GM19351 (cell line): Measurements from ENCODE around the gene MAPK4.
A peak's percentile ranks its signal among the peaks of the same experiment; 100 is the strongest.
"Not testable (repeated sequence)": the region's sequence is repeated elsewhere in the genome, so short reads cannot be mapped to it uniquely, and the experiment has no call there.

ENCODE experiments used
- ATAC-seq: cut with Tn5 transposase; IDR thresholded peaks from one replicate; pipeline ENCODE4 v1.9.1; 2021; ENCODE audit warnings: mild to moderate bottlenecking, moderate library complexity; ENCODE audit not compliant: unreplicated experiment

MAPK4 gene

GRCh38 chr18:50679056-50679455 lies 119.2 kb downstream of the MAPK4 start:
- no peak for ATAC-seq

- ATAC-seq, result no peak
Observed at GRCh38 chr18:50679656-50680055, 119.8 kb downstream of the MAPK4 start.

- no peak for ATAC-seq
Observed at GRCh38 chr18:50680966-50681365, 121.1 kb downstream of the MAPK4 start.

GRCh38 chr18:50682852-50683251 lies 123.0 kb downstream of the MAPK4 start:
- ATAC-seq, result no peak

GRCh38 chr18:50686409-50686808 lies 126.5 kb downstream of the MAPK4 start:
- ATAC-seq, result no peak

GRCh38 chr18:50687491-50687890 lies 127.6 kb downstream of the MAPK4 start:
- no peak for ATAC-seq

- ATAC-seq, result no peak
Observed at GRCh38 chr18:50689578-50689977, 129.7 kb downstream of the MAPK4 start.

- no peak for ATAC-seq
Observed at GRCh38 chr18:50694147-50694546, 134.3 kb downstream of the MAPK4 start.

- no peak for ATAC-seq
Observed at GRCh38 chr18:50695431-50696176, 135.7 kb downstream of the MAPK4 start.

GRCh38 chr18:50696436-50696835 lies 136.5 kb downstream of the MAPK4 start:
- peak; percentile 59 for ATAC-seq

- peak; percentile 86 for ATAC-seq
Observed at GRCh38 chr18:50696929-50697328, 137.0 kb downstream of the MAPK4 start.

- peak; percentile 40 for ATAC-seq
Observed at GRCh38 chr18:50697509-50697908, 137.6 kb downstream of the MAPK4 start.

- ATAC-seq, result no peak
Observed at GRCh38 chr18:50700245-50701165, 140.6 kb downstream of the MAPK4 start.

- no peak for ATAC-seq
Observed at GRCh38 chr18:50704357-50704940, 144.6 kb downstream of the MAPK4 start.

- ATAC-seq, result no peak
Observed at GRCh38 chr18:50706199-50706598, 146.3 kb downstream of the MAPK4 start.

GRCh38 chr18:50706651-50707050 lies 146.8 kb downstream of the MAPK4 start:
- ATAC-seq, result no peak

GRCh38 chr18:50707297-50707696 lies 147.4 kb downstream of the MAPK4 start:
- ATAC-seq, result not testable (repeated sequence)

GRCh38 chr18:50707855-50708469 lies 148.1 kb downstream of the MAPK4 start:
- no peak for ATAC-seq

- ATAC-seq, result no peak
Observed at GRCh38 chr18:50709193-50709592, 149.3 kb downstream of the MAPK4 start.

GRCh38 chr18:50711386-50711785 lies 151.5 kb downstream of the MAPK4 start:
- ATAC-seq, result no peak

GRCh38 chr18:50715919-50716318 lies 156.0 kb downstream of the MAPK4 start:
- ATAC-seq, result no peak
